H1 (cell line): ENCODE data around the gene SOX13.

Experiments used
- CBX8 ChIP-seq: fragments of 300-800, 300-1000 bp; sonication (generic); IDR thresholded peaks from 2 replicates; pipeline ENCODE4 v1.7.1; 2016; ENCODE audit warnings: low read depth, low read length, borderline replicate concordance
- CHD2 ChIP-seq: IDR thresholded peaks from 2 replicates; pipeline ENCODE4 v1.6.1; 2012; ENCODE audit warnings: low read length, improper control_type of control experiment
- POLR2A ChIP-seq, 2 experiments: IDR thresholded peaks; 1 replicate in 1 of 2; 2 replicates in 1 of 2; pipeline ENCODE4 v1.6.1; 2011; ENCODE audit warnings: low read depth in 2 of 2, low read length in 2 of 2, mild to moderate bottlenecking in 2 of 2; ENCODE audit errors: control extremely low read depth in 1 of 2
- SIN3A ChIP-seq, 2 experiments: IDR thresholded peaks in 1 of 2; conservative IDR thresholded peaks in 1 of 2; 2 replicates each; pipeline ENCODE4 v1.6.1; 2011 to 2012; ENCODE audit warnings: low read length in 2 of 2, improper control_type of control experiment in 1 of 2, low read depth in 1 of 2, mild to moderate bottlenecking in 1 of 2
- TF ChIP-seq, protein P1 (sequence below), 3 experiments: IDR thresholded peaks; 1 replicate in 2 of 3; 2 replicates in 1 of 3; pipeline versions ENCODE4 v1.5.1 to v1.6.1; 2011; ENCODE audit warnings: low read length in 3 of 3, mild to moderate bottlenecking in 3 of 3, inconsistent platforms in 2 of 3, low read depth in 1 of 3, moderate library complexity in 1 of 3; ENCODE audit not compliant: insufficient read depth in 1 of 3; ENCODE audit errors: control extremely low read depth in 1 of 3
- TF ChIP-seq, protein P2 (sequence below): fragments of 300-600 bp; sonication (generic); IDR thresholded peaks from 2 replicates; pipeline ENCODE4 v1.7.1; 2012; ENCODE audit warnings: low read length, moderate library complexity, mild to moderate bottlenecking, inconsistent platforms; ENCODE audit not compliant: insufficient replicate concordance

DNA sequence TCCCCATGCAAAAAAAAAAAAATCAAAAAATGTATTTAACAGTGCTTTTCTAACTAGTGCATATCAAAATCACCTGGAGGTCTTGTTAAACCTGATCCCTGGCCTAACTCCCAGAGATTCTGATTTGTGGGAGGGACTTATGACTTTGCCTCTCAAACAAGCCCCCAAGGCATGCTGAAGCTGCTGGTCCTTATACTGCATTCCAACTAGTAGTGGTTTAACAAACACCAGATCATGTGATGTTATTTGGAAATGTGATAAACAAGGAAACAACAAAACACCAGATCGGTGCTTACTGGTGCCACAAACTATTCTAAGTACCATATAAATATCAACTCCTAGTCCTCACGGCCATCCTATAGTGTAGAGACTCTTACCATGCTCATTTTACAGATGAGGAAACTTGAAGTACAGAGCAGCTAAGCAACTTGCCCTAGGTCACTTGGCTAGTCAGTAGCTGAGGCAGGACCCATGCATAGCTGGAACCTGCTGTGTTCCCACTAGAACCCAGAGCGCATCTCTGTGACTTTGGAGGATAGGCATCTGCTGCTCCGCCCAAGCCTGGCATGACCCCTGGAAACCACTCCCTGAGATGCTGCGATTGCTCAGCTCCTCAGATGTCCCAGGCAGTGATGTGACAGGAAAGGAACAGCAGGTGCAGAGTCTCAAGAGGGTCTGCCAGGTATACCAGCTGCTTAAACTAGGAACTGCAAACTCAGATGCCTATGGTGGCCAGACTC is 38.1 kb downstream of the SOX13 start:
- no peak for TF ChIP-seq CBX8
- TF ChIP-seq, protein P1, sequence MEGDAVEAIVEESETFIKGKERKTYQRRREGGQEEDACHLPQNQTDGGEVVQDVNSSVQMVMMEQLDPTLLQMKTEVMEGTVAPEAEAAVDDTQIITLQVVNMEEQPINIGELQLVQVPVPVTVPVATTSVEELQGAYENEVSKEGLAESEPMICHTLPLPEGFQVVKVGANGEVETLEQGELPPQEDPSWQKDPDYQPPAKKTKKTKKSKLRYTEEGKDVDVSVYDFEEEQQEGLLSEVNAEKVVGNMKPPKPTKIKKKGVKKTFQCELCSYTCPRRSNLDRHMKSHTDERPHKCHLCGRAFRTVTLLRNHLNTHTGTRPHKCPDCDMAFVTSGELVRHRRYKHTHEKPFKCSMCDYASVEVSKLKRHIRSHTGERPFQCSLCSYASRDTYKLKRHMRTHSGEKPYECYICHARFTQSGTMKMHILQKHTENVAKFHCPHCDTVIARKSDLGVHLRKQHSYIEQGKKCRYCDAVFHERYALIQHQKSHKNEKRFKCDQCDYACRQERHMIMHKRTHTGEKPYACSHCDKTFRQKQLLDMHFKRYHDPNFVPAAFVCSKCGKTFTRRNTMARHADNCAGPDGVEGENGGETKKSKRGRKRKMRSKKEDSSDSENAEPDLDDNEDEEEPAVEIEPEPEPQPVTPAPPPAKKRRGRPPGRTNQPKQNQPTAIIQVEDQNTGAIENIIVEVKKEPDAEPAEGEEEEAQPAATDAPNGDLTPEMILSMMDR (IDR thresholded peaks at IDR 0.05; ENCODE audit: control extremely low read depth in 1 of 3, insufficient read depth in 1 of 3, low read depth in 1 of 3, low read length in 3 of 3): no peak
- TF ChIP-seq POLR2A (IDR thresholded peaks at IDR 0.05; ENCODE audit: control extremely low read depth in 1 of 2, low read depth in 2 of 2, low read length in 2 of 2): no peak
- TF ChIP-seq CHD2: no peak
- TF ChIP-seq SIN3A (conservative IDR thresholded peaks at IDR 0.05 in 1 of 2, IDR thresholded peaks at IDR 0.05 in 1 of 2; ENCODE audit: low read depth in 1 of 2, low read length in 2 of 2): no peak
- TF ChIP-seq, protein P2, sequence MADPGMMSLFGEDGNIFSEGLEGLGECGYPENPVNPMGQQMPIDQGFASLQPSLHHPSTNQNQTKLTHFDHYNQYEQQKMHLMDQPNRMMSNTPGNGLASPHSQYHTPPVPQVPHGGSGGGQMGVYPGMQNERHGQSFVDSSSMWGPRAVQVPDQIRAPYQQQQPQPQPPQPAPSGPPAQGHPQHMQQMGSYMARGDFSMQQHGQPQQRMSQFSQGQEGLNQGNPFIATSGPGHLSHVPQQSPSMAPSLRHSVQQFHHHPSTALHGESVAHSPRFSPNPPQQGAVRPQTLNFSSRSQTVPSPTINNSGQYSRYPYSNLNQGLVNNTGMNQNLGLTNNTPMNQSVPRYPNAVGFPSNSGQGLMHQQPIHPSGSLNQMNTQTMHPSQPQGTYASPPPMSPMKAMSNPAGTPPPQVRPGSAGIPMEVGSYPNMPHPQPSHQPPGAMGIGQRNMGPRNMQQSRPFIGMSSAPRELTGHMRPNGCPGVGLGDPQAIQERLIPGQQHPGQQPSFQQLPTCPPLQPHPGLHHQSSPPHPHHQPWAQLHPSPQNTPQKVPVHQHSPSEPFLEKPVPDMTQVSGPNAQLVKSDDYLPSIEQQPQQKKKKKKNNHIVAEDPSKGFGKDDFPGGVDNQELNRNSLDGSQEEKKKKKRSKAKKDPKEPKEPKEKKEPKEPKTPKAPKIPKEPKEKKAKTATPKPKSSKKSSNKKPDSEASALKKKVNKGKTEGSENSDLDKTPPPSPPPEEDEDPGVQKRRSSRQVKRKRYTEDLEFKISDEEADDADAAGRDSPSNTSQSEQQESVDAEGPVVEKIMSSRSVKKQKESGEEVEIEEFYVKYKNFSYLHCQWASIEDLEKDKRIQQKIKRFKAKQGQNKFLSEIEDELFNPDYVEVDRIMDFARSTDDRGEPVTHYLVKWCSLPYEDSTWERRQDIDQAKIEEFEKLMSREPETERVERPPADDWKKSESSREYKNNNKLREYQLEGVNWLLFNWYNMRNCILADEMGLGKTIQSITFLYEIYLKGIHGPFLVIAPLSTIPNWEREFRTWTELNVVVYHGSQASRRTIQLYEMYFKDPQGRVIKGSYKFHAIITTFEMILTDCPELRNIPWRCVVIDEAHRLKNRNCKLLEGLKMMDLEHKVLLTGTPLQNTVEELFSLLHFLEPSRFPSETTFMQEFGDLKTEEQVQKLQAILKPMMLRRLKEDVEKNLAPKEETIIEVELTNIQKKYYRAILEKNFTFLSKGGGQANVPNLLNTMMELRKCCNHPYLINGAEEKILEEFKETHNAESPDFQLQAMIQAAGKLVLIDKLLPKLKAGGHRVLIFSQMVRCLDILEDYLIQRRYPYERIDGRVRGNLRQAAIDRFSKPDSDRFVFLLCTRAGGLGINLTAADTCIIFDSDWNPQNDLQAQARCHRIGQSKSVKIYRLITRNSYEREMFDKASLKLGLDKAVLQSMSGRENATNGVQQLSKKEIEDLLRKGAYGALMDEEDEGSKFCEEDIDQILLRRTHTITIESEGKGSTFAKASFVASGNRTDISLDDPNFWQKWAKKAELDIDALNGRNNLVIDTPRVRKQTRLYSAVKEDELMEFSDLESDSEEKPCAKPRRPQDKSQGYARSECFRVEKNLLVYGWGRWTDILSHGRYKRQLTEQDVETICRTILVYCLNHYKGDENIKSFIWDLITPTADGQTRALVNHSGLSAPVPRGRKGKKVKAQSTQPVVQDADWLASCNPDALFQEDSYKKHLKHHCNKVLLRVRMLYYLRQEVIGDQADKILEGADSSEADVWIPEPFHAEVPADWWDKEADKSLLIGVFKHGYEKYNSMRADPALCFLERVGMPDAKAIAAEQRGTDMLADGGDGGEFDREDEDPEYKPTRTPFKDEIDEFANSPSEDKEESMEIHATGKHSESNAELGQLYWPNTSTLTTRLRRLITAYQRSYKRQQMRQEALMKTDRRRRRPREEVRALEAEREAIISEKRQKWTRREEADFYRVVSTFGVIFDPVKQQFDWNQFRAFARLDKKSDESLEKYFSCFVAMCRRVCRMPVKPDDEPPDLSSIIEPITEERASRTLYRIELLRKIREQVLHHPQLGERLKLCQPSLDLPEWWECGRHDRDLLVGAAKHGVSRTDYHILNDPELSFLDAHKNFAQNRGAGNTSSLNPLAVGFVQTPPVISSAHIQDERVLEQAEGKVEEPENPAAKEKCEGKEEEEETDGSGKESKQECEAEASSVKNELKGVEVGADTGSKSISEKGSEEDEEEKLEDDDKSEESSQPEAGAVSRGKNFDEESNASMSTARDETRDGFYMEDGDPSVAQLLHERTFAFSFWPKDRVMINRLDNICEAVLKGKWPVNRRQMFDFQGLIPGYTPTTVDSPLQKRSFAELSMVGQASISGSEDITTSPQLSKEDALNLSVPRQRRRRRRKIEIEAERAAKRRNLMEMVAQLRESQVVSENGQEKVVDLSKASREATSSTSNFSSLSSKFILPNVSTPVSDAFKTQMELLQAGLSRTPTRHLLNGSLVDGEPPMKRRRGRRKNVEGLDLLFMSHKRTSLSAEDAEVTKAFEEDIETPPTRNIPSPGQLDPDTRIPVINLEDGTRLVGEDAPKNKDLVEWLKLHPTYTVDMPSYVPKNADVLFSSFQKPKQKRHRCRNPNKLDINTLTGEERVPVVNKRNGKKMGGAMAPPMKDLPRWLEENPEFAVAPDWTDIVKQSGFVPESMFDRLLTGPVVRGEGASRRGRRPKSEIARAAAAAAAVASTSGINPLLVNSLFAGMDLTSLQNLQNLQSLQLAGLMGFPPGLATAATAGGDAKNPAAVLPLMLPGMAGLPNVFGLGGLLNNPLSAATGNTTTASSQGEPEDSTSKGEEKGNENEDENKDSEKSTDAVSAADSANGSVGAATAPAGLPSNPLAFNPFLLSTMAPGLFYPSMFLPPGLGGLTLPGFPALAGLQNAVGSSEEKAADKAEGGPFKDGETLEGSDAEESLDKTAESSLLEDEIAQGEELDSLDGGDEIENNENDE: no peak
